Chondrocyte (in vitro differentiated cells): ENCODE results near the gene BCAR1. TPM values are rescaled to one million over a fixed set of nuclear protein-coding genes. Genes with fewer than 3 reads are reported as not detected.

Experiments
- DNase-seq: peaks from one replicate; pipeline ENCODE4 v3.0.0; 2021; ENCODE audit warnings: mixed read lengths, low spot score
- H3K27ac Mint-ChIP-seq: one replicate; pipeline ENCODE4 v1.8.0; 2021; ENCODE audit warnings: mild to moderate bottlenecking, moderate library complexity, mixed read lengths; ENCODE audit not compliant: unreplicated experiment
- H3K27me3 Mint-ChIP-seq: 2 replicates; pipeline ENCODE4 v1.8.0; 2021; ENCODE audit warnings: low read depth, mixed read lengths
- H3K36me3 Mint-ChIP-seq: 2 replicates; pipeline ENCODE4 v1.8.0; 2021; ENCODE audit warnings: low read depth, mixed read lengths
- H3K4me1 Mint-ChIP-seq: 2 replicates; pipeline ENCODE4 v1.8.0; 2021; ENCODE audit warnings: low read depth, mild to moderate bottlenecking, mixed read lengths
- H3K4me3 Mint-ChIP-seq: one replicate; pipeline ENCODE4 v1.8.0; 2021; ENCODE audit warnings: mild to moderate bottlenecking, moderate library complexity, mixed read lengths; ENCODE audit not compliant: unreplicated experiment
- H3K9me3 Mint-ChIP-seq: 2 replicates; pipeline ENCODE4 v1.8.0; 2021; ENCODE audit warnings: low read depth, mixed read lengths
- total RNA-seq: library from RNA; stranded (reverse); gene quantifications from 3 replicates; pipeline ENCODE4 v1.2.1, GENCODE V29; 2021
- TF ChIP-seq, protein P1 (sequence below): fragments of 200-600 bp; sonication (generic); IDR thresholded peaks from 2 replicates; pipeline ENCODE4 v1.5.0; 2021; ENCODE audit warnings: antibody characterized with exemption, mild to moderate bottlenecking, moderate library complexity

BCAR1 gene
- total RNA-seq, 1 donor from 2014 or later, result 125 TPM

GRCh38 chr16:75219838-75220237, 31.6 kb downstream of the BCAR1 start:
- H3K9me3 Mint-ChIP-seq, result no peaks in the 10 kb centered on the region
- H3K4me3 Mint-ChIP-seq, result no peak overlapping the region
- H3K36me3 Mint-ChIP-seq, result no peaks in the 10 kb centered on the region
- H3K4me1 Mint-ChIP-seq, result peaks cover 16% of the 10 kb centered on the region
- TF ChIP-seq, protein P1, sequence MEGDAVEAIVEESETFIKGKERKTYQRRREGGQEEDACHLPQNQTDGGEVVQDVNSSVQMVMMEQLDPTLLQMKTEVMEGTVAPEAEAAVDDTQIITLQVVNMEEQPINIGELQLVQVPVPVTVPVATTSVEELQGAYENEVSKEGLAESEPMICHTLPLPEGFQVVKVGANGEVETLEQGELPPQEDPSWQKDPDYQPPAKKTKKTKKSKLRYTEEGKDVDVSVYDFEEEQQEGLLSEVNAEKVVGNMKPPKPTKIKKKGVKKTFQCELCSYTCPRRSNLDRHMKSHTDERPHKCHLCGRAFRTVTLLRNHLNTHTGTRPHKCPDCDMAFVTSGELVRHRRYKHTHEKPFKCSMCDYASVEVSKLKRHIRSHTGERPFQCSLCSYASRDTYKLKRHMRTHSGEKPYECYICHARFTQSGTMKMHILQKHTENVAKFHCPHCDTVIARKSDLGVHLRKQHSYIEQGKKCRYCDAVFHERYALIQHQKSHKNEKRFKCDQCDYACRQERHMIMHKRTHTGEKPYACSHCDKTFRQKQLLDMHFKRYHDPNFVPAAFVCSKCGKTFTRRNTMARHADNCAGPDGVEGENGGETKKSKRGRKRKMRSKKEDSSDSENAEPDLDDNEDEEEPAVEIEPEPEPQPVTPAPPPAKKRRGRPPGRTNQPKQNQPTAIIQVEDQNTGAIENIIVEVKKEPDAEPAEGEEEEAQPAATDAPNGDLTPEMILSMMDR, result no peak
- H3K27me3 Mint-ChIP-seq, result no peaks in the 10 kb centered on the region
- DNase-seq, result no peak
- peak overlapping the region; percentile 57 for H3K27ac Mint-ChIP-seq

DNA sequence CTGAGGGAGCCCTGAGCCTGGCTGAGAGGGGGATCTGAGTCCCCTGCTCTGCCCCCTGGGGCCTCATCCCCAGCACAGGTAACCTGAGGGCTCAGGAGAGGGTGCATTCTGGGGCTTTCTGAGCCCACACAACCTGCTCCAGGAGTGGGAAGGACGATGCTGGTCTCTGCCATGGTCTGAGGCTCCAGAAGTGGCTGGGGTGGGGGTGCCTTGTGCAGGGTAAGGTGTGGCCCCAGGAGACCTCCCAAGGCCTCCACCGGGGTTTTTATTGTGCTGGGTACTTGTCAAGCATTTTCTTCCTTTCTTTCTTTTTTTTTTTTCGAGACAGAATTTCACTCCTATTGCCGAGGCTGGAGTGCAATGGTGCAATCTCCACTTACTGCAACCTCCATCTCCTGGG, 32.3 kb downstream of the BCAR1 start:
- Mint-ChIP-seq H3K27ac (no peak overlapping the region), H3K4me1 (peaks cover 16% of the 10 kb centered on the region), H3K27me3 (no peaks in the 10 kb centered on the region), H3K4me3 (no peak overlapping the region), H3K9me3 (no peaks in the 10 kb centered on the region), H3K36me3 (no peaks in the 10 kb centered on the region)
- no peak for DNase-seq
- TF ChIP-seq, protein P1, result no peak

DNA sequence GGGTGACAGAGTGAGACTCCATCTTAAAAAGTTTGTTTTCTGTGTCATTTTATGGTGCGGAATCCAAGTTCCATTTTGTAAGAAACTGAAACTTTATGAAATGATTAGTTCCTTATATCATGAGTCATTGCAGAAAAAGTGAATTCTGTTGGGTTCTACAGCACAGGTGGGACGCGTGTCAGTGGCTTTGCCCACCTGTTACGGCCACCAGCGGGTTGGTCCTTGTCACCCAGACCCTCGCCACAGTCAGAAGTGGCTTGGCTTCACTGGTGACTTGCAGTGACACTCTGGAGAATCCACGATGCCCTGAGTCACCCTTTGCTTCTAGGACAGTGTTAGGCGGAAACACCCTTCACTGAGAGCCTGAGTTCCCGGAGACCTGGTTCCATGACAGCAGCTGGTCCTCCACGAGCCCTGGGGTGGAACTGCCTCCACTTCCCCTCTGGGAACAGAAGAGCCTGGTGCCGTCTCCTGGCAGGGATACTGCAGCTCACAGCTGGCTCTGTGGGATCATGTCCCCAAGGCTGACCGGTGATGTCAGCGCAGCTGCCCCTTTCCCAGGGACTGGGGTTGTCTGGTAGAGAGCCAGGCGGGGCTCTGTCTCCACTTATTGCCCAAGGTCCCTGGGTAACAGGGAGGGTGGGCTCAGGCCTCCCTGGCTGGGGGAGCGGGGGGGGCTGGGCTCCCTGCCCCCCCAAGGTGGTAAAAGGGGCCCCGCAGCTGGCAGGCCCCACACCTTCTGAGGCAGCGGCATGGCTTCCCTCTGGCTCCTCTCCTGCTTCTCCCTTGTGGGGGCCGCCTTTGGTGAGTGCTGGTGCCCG, 33.0 kb downstream of the BCAR1 start, which contains the start of gene CTRB1:
TSS of gene CTRB1 (plus strand) at position 733 of the 821 bp plus-strand sequence. CDS start at position 753, 20 bp downstream.
- H3K4me1 Mint-ChIP-seq, result peaks cover 16% of the 10 kb centered on the region
- H3K4me3 Mint-ChIP-seq, result no peak within 1 kb of the TSS
- no peaks in the 10 kb centered on the region for H3K27me3 Mint-ChIP-seq
- no peaks in the 10 kb centered on the region for H3K36me3 Mint-ChIP-seq
- TF ChIP-seq, protein P1, result no peak
- H3K27ac Mint-ChIP-seq, result peak within 1 kb of the TSS; percentile 57
- no peaks in the 10 kb centered on the region for H3K9me3 Mint-ChIP-seq
- DNase-seq, result no peak

DNA sequence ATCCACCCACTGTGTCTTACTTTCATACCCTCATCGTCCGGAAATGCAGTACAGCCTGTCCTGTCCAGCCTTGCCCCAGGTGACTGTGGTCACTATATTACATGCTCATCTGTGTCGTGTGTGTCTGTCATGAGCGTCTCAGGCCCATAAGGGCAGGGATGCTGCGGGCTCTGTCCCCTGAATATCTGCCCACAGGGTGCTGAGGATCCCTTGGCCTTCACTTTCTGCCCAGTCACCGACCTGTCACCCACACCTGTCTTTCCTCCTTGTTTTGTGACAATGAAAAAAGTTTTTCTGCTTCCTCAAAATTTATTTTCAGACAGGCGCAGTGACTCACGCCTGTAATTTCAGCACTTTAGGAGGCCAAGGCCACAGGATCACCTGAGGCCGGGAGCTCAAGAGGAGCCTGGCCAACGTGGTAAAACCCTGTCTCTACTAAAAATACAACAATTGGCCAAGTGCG, 34.0 kb downstream of the BCAR1 start:
- Mint-ChIP-seq H3K4me1 (peaks cover 16% of the 10 kb centered on the region), H3K27me3 (no peaks in the 10 kb centered on the region), H3K9me3 (no peaks in the 10 kb centered on the region), H3K27ac (no peak overlapping the region), H3K36me3 (no peaks in the 10 kb centered on the region), H3K4me3 (no peak overlapping the region)
- DNase-seq, result no peak
- TF ChIP-seq, protein P1, result no peak

- TF ChIP-seq, protein P1, result no peak
- Mint-ChIP-seq H3K27me3 (no peaks in the 10 kb centered on the region), H3K9me3 (no peaks in the 10 kb centered on the region), H3K4me1 (peaks cover 16% of the 10 kb centered on the region), H3K4me3 (no peak overlapping the region), H3K27ac (no peak overlapping the region), H3K36me3 (no peaks in the 10 kb centered on the region)
- no peak for DNase-seq
These were observed 34.8 kb downstream of the BCAR1 start for GRCh38 chr16:75216576-75216975.
